ENCODE measurements around the gene ABHD17C. TPM values are rescaled to one million over a fixed set of nuclear protein-coding genes. Genes with fewer than 3 reads are reported as not detected.

The ABHD17C gene
- total RNA-seq, 4 donors from 2014 or later = 0.63 to 2.4 (median 2.0) TPM

GRCh38 chr15:80691575-80691974 is 3.5 kb upstream of the ABHD17C start:
- H3K27ac ChIP-seq = no peak overlapping the region
- no peak for DNase-seq (ENCODE audit: low spot score in 2 of 2)
- no peak for TF ChIP-seq CTCF (IDR thresholded peaks at IDR 0.05)
- no peak for TF ChIP-seq EP300 (IDR thresholded peaks at IDR 0.05)
- no peak for TF ChIP-seq POLR2A (IDR thresholded peaks at IDR 0.05)
- H3K27me3 ChIP-seq = no peaks in the 10 kb centered on the region
- no peaks in the 10 kb centered on the region for H3K36me3 ChIP-seq
- H3K4me3 ChIP-seq = no peak overlapping the region
- 81 to 91% methylated on average over 3 of the region's 3 CpGs for WGBS, 2 donors
- no peaks in the 10 kb centered on the region for H3K9me3 ChIP-seq
- peaks cover 0 to 22% (median 7%) of the 10 kb centered on the region in 4 donors for H3K4me1 ChIP-seq

- H3K27ac ChIP-seq = peak overlapping the region in 3 of 4 donors; percentile 68 to 83 (median 78)
- H3K9me3 ChIP-seq = no peaks in the 10 kb centered on the region
- 33 to 37% methylated on average over 15 of the region's 15 CpGs for WGBS, 2 donors
- no peak for DNase-seq (ENCODE audit: low spot score in 2 of 2)
- no peaks in the 10 kb centered on the region for H3K36me3 ChIP-seq
- TF ChIP-seq CTCF (IDR thresholded peaks at IDR 0.05) = no peak
- TF ChIP-seq EP300 (IDR thresholded peaks at IDR 0.05) = no peak
- no peak for TF ChIP-seq POLR2A (IDR thresholded peaks at IDR 0.05)
- peaks cover 0 to 28% (median 13%) of the 10 kb centered on the region in 4 donors for H3K4me1 ChIP-seq
- no peaks in the 10 kb centered on the region for H3K27me3 ChIP-seq
- H3K4me3 ChIP-seq = peak overlapping the region; percentile 44 to 83 (median 72)
These were observed 1.2 kb upstream of the ABHD17C start for GRCh38 chr15:80693682-80694610.

- H3K9me3 ChIP-seq = no peaks in the 10 kb centered on the region
- H3K27me3 ChIP-seq = no peaks in the 10 kb centered on the region
- peak overlapping the region in 3 of 4 donors; percentile 68 to 83 (median 78) for H3K27ac ChIP-seq
- TF ChIP-seq EP300 (IDR thresholded peaks at IDR 0.05) (no peak), POLR2A (IDR thresholded peaks at IDR 0.05) (no peak), CTCF (IDR thresholded peaks at IDR 0.05) (no peak)
- 0% methylated on average over 11 to 13 of the region's 47 CpGs for WGBS, 2 donors
- H3K4me1 ChIP-seq = peaks cover 0 to 28% (median 13%) of the 10 kb centered on the region in 4 donors
- H3K36me3 ChIP-seq = no peaks in the 10 kb centered on the region
- H3K4me3 ChIP-seq = peak overlapping the region; percentile 44 to 83 (median 72)
- DNase-seq (ENCODE audit: low spot score in 2 of 2) = no peak
These were observed 455 bp upstream of the ABHD17C start for GRCh38 chr15:80694611-80695098.

GRCh38 chr15:80695911-80696661 is 976 bp downstream of the ABHD17C start:
- Histone ChIP-seq H3K27ac (peak overlapping the region in 2 of 4 donors; percentile 73), H3K27me3 (no peaks in the 10 kb centered on the region), H3K4me3 (peak overlapping the region; percentile 50 to 83 (median 62)), H3K9me3 (no peaks in the 10 kb centered on the region), H3K4me1 (peaks cover 0 to 28% (median 13%) of the 10 kb centered on the region in 4 donors), H3K36me3 (no peaks in the 10 kb centered on the region)
- TF ChIP-seq EP300 (IDR thresholded peaks at IDR 0.05) (no peak), CTCF (IDR thresholded peaks at IDR 0.05) (no peak), POLR2A (IDR thresholded peaks at IDR 0.05) (no peak)
- 7 to 12% methylated on average over 25 to 31 of the region's 43 CpGs for WGBS, 2 donors
- no peak for DNase-seq (ENCODE audit: low spot score in 2 of 2)

All from tibial nerve (tissue), 4 donors.